ENCODE data around the gene DNAH8. TPM values are rescaled to one million over a fixed set of nuclear protein-coding genes. Genes with fewer than 3 reads are reported as not detected.

DNAH8 gene
- total and polyA plus RNA-seq, 2 donors (not counting 3 experiments of a cell fraction or from before 2014, with no cell fraction given) = 0.29 to 0.61 TPM

DNA sequence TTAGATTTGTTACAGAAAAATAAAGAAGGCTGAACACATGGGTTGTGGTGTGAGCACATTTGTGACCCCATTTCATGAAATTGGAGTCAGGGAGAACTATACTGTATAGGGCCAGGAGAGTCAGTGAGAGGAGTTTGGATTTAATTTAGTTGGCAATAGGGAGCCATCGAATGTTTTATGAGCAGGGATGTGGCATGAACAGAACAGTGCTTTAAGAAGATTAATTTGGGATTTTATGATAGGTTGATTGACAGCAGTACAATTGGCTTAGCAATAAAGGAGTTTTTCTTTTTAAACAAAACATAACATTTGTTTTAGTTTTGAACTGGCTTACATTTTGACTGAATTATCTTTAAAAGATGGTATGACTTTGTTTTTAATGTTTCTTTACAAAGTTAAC, 227.9 kb downstream of the DNAH8 start:
- no peak for TF ChIP-seq POLR2AphosphoS5 (IDR thresholded peaks at IDR 0.05; ENCODE audit: insufficient read depth, low read depth, low read length)
- TF ChIP-seq MYC (IDR thresholded peaks at IDR 0.05; ENCODE audit: low read depth, low read length) = no peak
- no peak for TF ChIP-seq EZH2 (IDR thresholded peaks at IDR 0.05; ENCODE audit: borderline replicate concordance, low read depth, low read length, severe bottlenecking)
- TF ChIP-seq JUN (IDR thresholded peaks at IDR 0.05; ENCODE audit: borderline replicate concordance, insufficient read depth, insufficient read length, low read depth) = no peak
- TF ChIP-seq FOS (IDR thresholded peaks at IDR 0.05; ENCODE audit: borderline replicate concordance, insufficient read depth, low read length) = no peak
- TF ChIP-seq GATA2 (IDR thresholded peaks at IDR 0.05; ENCODE audit: insufficient read depth, insufficient read length, low read depth, low read length) = no peak
- TF ChIP-seq, protein P1, sequence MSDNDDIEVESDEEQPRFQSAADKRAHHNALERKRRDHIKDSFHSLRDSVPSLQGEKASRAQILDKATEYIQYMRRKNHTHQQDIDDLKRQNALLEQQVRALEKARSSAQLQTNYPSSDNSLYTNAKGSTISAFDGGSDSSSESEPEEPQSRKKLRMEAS (IDR thresholded peaks at IDR 0.05; ENCODE audit: insufficient read depth, insufficient read length) = no peak
- TF ChIP-seq, protein P2, sequence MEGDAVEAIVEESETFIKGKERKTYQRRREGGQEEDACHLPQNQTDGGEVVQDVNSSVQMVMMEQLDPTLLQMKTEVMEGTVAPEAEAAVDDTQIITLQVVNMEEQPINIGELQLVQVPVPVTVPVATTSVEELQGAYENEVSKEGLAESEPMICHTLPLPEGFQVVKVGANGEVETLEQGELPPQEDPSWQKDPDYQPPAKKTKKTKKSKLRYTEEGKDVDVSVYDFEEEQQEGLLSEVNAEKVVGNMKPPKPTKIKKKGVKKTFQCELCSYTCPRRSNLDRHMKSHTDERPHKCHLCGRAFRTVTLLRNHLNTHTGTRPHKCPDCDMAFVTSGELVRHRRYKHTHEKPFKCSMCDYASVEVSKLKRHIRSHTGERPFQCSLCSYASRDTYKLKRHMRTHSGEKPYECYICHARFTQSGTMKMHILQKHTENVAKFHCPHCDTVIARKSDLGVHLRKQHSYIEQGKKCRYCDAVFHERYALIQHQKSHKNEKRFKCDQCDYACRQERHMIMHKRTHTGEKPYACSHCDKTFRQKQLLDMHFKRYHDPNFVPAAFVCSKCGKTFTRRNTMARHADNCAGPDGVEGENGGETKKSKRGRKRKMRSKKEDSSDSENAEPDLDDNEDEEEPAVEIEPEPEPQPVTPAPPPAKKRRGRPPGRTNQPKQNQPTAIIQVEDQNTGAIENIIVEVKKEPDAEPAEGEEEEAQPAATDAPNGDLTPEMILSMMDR (IDR thresholded peaks at IDR 0.05; ENCODE audit: extremely low read depth in 1 of 2, insufficient read depth in 1 of 2, low read depth in 1 of 2, low read length in 2 of 2) = no peak
- TF ChIP-seq POLR2A (IDR thresholded peaks at IDR 0.05; ENCODE audit: low read depth, low read length) = no peak
- H2AFZ ChIP-seq (ENCODE audit: low read depth, low read length) = no peak overlapping the region
- no peaks in the 10 kb centered on the region for H3K9me1 ChIP-seq (replicated peaks; ENCODE audit: control insufficient read depth, extremely low read depth, insufficient read depth, low read length)
- H3K79me2 ChIP-seq (ENCODE audit: control insufficient read depth, insufficient read depth, low read length) = no peaks in the 10 kb centered on the region
- H3K9ac ChIP-seq (replicated peaks; ENCODE audit: extremely low read depth, insufficient read depth, low read length) = no peak overlapping the region
- H3K27ac ChIP-seq (ENCODE audit: insufficient read depth, low read depth, low read length) = no peak overlapping the region
- CTCF ChIA-PET = no interaction called here
- DNase-seq (ENCODE audit: low read depth, low spot score) (no peak), FAIRE-seq (no peak)
- no peaks in the 10 kb centered on the region for H3K36me3 ChIP-seq (ENCODE audit: control insufficient read depth in 2 of 2, extremely low read depth in 1 of 2, insufficient read depth in 2 of 2, low read length in 2 of 2)
- intact Hi-C loops (cut with micrococcal nuclease) = no loop called here
- dilution Hi-C loops (cut with MboI; ENCODE audit: extremely low pct_ligation_motif_present, low sequenced_read_pairs) = no loop called here
- no peaks in the 10 kb centered on the region for H3K4me1 ChIP-seq (ENCODE audit: control insufficient read depth, extremely low read depth, insufficient read depth, low read length)
- H3K9me3 ChIP-seq (replicated peaks; ENCODE audit: control insufficient read depth, insufficient read depth, low read length) = no peaks in the 10 kb centered on the region
- POLR2A ChIA-PET = no interaction called here
- H3K4me3 ChIP-seq (replicated peaks in 1 of 3; ENCODE audit: insufficient read depth in 1 of 3, low read depth in 1 of 3, low read length in 3 of 3) = no peak overlapping the region
- no peak overlapping the region for H3K4me2 ChIP-seq (ENCODE audit: insufficient read depth, low read length)
- BruUV-seq (replicated peaks) = no TSS peak
- no peaks in the 10 kb centered on the region for H4K20me1 ChIP-seq (replicated peaks; ENCODE audit: control insufficient read depth, extremely low read depth, insufficient read depth, low read length)
- H3K27me3 ChIP-seq (ENCODE audit: control insufficient read depth in 2 of 2, insufficient read depth in 2 of 2, low read length in 2 of 2) = peaks cover 3 to 5% of the 10 kb centered on the region in 2 experiments
